ENCODE results near the gene EIF4EBP2. TPM values are rescaled to one million over a fixed set of nuclear protein-coding genes. Genes with fewer than 3 reads are reported as not detected.

Gene EIF4EBP2
- total RNA-seq, 1 experiment from 2014 or later: 166 TPM

GRCh38 chr10:70417568-70417967 is 13.6 kb downstream of the EIF4EBP2 start:
- Histone ChIP-seq H3K4me3 (ENCODE audit: low read depth, low read length) (no peak overlapping the region), H3K4me1 (peaks cover 32% of the 10 kb centered on the region), H3K36me3 (ENCODE audit: control insufficient read depth, insufficient read depth, low read length) (peaks cover 4% of the 10 kb centered on the region), H3K27me3 (replicated peaks; ENCODE audit: control insufficient read depth, insufficient read depth, low read length) (no peaks in the 10 kb centered on the region), H3K9me3 (no peaks in the 10 kb centered on the region)
- no peak overlapping the region for H3K27ac Mint-ChIP-seq (ENCODE audit: unreplicated experiment)
- peaks cover 71% of the 10 kb centered on the region for H3K36me3 Mint-ChIP-seq (ENCODE audit: insufficient read depth, unreplicated experiment)
- H3K9me3 Mint-ChIP-seq (ENCODE audit: unreplicated experiment): no peaks in the 10 kb centered on the region
- CTCF ChIA-PET: interaction anchor here (1.5 kb wide), 1 partner anchor 13 kb away, joined by 5 read pairs; no protein-coding TSS in a partner anchor
- no peak overlapping the region for H3K4me3 Mint-ChIP-seq (ENCODE audit: unreplicated experiment)
- intact Hi-C loops (cut with micrococcal nuclease; ENCODE audit: unreplicated experiment): no loop called here
- no peaks in the 10 kb centered on the region for H3K27me3 Mint-ChIP-seq (ENCODE audit: insufficient read depth, unreplicated experiment)
- TF ChIP-seq CTCF (IDR thresholded peaks at IDR 0.05; ENCODE audit: insufficient read depth in 1 of 2, low read depth in 1 of 2, low read length in 1 of 2, severe bottlenecking in 1 of 2, unreplicated experiment in 1 of 2): no peak
- no peak for DNase-seq
- POLR2A ChIA-PET: interaction anchor here (0.5 to 1.0 kb wide), 2 partner anchors 10 to 12 kb away, joined by 3 to 5 read pairs; no protein-coding TSS in a partner anchor
- peaks cover 53% of the 10 kb centered on the region for H3K4me1 Mint-ChIP-seq (ENCODE audit: low read depth, unreplicated experiment)
- BruUV-seq (replicated peaks): no TSS peak

GRCh38 chr10:70418229-70418628 is 14.3 kb downstream of the EIF4EBP2 start:
- CTCF ChIA-PET: interaction anchor here (1.0 to 1.5 kb wide), 2 partner anchors 9 to 12 kb away, joined by 3 to 5 read pairs; no protein-coding TSS in a partner anchor
- no peak for DNase-seq
- intact Hi-C loops (cut with micrococcal nuclease; ENCODE audit: unreplicated experiment): no loop called here
- POLR2A ChIA-PET: interaction anchor here (1.0 kb wide), 1 partner anchor 13 kb away, joined by 5 read pairs; no protein-coding TSS in a partner anchor
- TF ChIP-seq CTCF (IDR thresholded peaks at IDR 0.05; ENCODE audit: insufficient read depth in 1 of 2, low read depth in 1 of 2, low read length in 1 of 2, severe bottlenecking in 1 of 2, unreplicated experiment in 1 of 2): no peak
- no peak overlapping the region for H3K4me3 Mint-ChIP-seq (ENCODE audit: unreplicated experiment)
- no peaks in the 10 kb centered on the region for H3K9me3 Mint-ChIP-seq (ENCODE audit: unreplicated experiment)
- peaks cover 53% of the 10 kb centered on the region for H3K4me1 Mint-ChIP-seq (ENCODE audit: low read depth, unreplicated experiment)
- H3K4me1 ChIP-seq: peaks cover 33% of the 10 kb centered on the region
- peaks cover 77% of the 10 kb centered on the region for H3K36me3 Mint-ChIP-seq (ENCODE audit: insufficient read depth, unreplicated experiment)
- no peaks in the 10 kb centered on the region for H3K9me3 ChIP-seq
- peaks cover 4% of the 10 kb centered on the region for H3K36me3 ChIP-seq (ENCODE audit: control insufficient read depth, insufficient read depth, low read length)
- no peak overlapping the region for H3K27ac Mint-ChIP-seq (ENCODE audit: unreplicated experiment)
- no peaks in the 10 kb centered on the region for H3K27me3 ChIP-seq (replicated peaks; ENCODE audit: control insufficient read depth, insufficient read depth, low read length)
- H3K4me3 ChIP-seq (ENCODE audit: low read depth, low read length): no peak overlapping the region
- BruUV-seq (replicated peaks): no TSS peak
- H3K27me3 Mint-ChIP-seq (ENCODE audit: insufficient read depth, unreplicated experiment): no peaks in the 10 kb centered on the region

GRCh38 chr10:70418713-70419112 is 14.8 kb downstream of the EIF4EBP2 start:
- DNase-seq: no peak
- ChIA-PET CTCF (interaction anchor here (1.0 to 1.5 kb wide), 2 partner anchors 9 to 12 kb away, joined by 3 to 5 read pairs; no protein-coding TSS in a partner anchor), POLR2A (interaction anchor here (1.0 kb wide), 1 partner anchor 14 kb away, joined by 5 read pairs; no protein-coding TSS in a partner anchor)
- Mint-ChIP-seq H3K36me3 (ENCODE audit: insufficient read depth, unreplicated experiment) (peaks cover 80% of the 10 kb centered on the region), H3K27me3 (ENCODE audit: insufficient read depth, unreplicated experiment) (no peaks in the 10 kb centered on the region), H3K4me1 (ENCODE audit: low read depth, unreplicated experiment) (peaks cover 56% of the 10 kb centered on the region), H3K9me3 (ENCODE audit: unreplicated experiment) (no peaks in the 10 kb centered on the region), H3K27ac (ENCODE audit: unreplicated experiment) (no peak overlapping the region), H3K4me3 (ENCODE audit: unreplicated experiment) (no peak overlapping the region)
- intact Hi-C loops (cut with micrococcal nuclease; ENCODE audit: unreplicated experiment): no loop called here
- no peak overlapping the region for H3K4me3 ChIP-seq (ENCODE audit: low read depth, low read length)
- H3K27me3 ChIP-seq (replicated peaks; ENCODE audit: control insufficient read depth, insufficient read depth, low read length): no peaks in the 10 kb centered on the region
- peaks cover 4% of the 10 kb centered on the region for H3K36me3 ChIP-seq (ENCODE audit: control insufficient read depth, insufficient read depth, low read length)
- H3K4me1 ChIP-seq: peaks cover 38% of the 10 kb centered on the region
- no peaks in the 10 kb centered on the region for H3K9me3 ChIP-seq
- no TSS peak for BruUV-seq (replicated peaks)
- no peak for TF ChIP-seq CTCF (IDR thresholded peaks at IDR 0.05; ENCODE audit: insufficient read depth in 1 of 2, low read depth in 1 of 2, low read length in 1 of 2, severe bottlenecking in 1 of 2, unreplicated experiment in 1 of 2)
